GM06990 (cell line): ENCODE results near the gene LCN2.

Source experiments
- DNase-seq: peaks from one replicate; pipeline ENCODE4 v3.0.0-alpha.2; 2011; ENCODE audit not compliant: insufficient read length; ENCODE audit errors: extremely low read depth
- H3K27me3 ChIP-seq: replicated peaks from 2 replicates; pipeline ENCODE4 v1.6.0; 2011; ENCODE audit warnings: low read length; ENCODE audit not compliant: control insufficient read depth, insufficient read depth
- H3K36me3 ChIP-seq: 2 replicates; pipeline ENCODE4 v1.5.1; 2011; ENCODE audit warnings: low read length; ENCODE audit not compliant: control insufficient read depth, insufficient read depth
- H3K4me3 ChIP-seq: replicated peaks from 2 replicates; pipeline ENCODE4 v1.5.1; 2011; ENCODE audit warnings: low read depth, mild to moderate bottlenecking, control low read depth, low read length
- CTCF ChIP-seq: IDR thresholded peaks from 2 replicates; pipeline ENCODE4 v1.5.1; 2011; ENCODE audit warnings: low read length, control low read depth, mild to moderate bottlenecking, inconsistent platforms; ENCODE audit not compliant: insufficient read depth, poor library complexity, severe bottlenecking

Gene LCN2

DNA sequence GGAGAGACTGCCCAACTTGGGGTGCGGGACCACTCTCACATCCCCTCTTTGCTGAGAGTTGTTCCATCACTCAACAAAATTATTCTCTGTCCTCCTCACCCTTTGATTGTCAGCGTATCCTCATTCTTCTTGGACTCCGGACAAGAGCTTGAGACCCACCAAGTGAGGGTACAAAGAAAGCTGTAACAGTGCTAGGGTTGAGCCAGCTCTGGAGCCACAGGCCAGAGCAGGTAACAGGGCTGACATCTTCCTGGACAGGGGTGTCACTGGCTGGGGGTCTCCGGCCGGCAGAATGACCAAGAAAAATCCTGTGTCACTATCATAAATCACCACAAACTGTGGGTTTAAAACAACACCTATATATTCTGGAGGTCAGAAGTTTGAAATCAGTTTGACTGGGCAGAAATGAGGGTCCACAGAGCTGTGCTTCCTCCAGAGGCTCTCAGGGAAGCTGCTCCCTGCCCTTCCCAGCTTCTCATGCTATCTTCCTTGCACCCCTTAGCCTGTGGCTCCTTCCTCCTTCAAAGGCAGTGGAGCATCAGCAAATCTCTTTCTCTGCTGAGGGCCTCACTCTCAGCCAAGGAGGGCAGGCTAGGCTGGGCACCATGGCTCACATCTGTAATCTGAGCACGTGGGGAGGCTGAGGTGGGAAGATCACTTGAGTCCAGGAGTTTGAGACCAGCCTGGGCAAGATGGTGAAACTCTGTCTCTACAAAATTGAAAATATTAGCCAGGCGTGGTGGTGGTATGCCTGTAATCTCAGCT is 6.7 kb downstream of the LCN2 start:
- Histone ChIP-seq H3K36me3 (no peaks in the 10 kb centered on the region), H3K4me3 (no peak overlapping the region), H3K27me3 (no peaks in the 10 kb centered on the region)
- DNase-seq = no peak
- no peak for TF ChIP-seq CTCF

DNA sequence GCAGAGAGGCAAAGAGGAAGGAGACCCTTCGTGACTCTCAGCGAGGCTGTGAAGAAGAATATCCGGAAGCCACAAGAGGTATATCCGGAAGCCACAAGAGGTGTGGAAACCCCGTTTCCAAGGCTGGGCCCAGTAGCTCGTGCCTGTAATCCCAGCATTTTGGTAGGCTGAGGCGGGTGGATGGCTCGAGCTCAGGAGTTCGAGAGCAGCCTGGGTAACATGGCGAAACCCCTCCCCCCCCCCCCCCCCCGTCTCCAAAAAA is 10.2 kb downstream of the LCN2 start:
- H3K27me3 ChIP-seq = no peaks in the 10 kb centered on the region
- H3K4me3 ChIP-seq = peak overlapping the region; percentile 66
- TF ChIP-seq CTCF = no peak
- DNase-seq = peak; percentile 50
- peaks cover 6% of the 10 kb centered on the region for H3K36me3 ChIP-seq

DNA sequence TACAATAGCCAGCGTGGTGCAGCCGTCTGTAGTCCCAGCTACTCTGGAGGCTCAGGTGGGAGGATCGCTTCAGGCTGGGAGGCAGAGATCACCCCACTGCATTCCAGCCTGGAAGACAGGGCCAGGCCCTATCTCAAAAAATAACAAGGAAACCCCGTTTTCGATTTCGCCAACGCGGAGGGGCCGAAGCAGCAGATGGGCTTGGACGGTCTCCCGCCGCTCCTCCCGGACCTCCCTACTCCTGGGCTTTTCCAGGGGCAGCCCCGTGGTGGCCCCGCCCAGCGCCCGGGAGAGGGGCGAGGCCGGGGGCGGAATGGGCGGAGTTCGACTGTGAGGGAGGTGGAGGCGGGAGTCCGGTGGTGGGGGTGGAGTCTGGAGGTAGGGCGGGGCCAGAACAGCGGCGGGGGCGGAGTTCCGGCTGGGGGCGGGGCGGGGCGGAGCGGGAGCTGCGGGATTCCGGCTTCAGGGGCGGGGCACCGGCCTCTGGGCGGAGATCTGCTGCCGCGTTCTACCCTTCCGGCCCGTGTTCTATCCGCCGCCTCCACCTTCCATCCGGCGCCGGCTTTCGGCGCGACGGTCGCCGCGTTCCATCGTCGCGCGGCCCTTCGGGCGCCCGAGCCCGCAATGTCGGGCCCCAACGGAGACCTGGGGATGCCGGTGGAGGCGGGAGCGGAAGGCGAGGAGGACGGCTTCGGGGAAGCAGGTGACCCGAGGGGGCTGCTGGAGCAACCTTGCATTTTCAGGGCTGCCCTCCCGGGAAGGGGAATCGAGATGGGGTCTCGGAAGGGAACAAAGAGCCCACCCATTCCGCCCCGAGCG is 10.7 kb downstream of the LCN2 start, which contains the start of gene BBLN:
BBLN (plus strand) TSS at position 482 of the 819 bp plus-strand sequence; CDS start at position 625, 143 bp downstream.
- DNase-seq = peak; percentile 89
- Histone ChIP-seq H3K36me3 (peaks cover 6% of the 10 kb centered on the region), H3K4me3 (peak within 1 kb of the TSS; percentile 80), H3K27me3 (no peaks in the 10 kb centered on the region)
- TF ChIP-seq CTCF = no peak

- TF ChIP-seq CTCF = no peak
- peaks cover 6% of the 10 kb centered on the region for H3K36me3 ChIP-seq
- H3K4me3 ChIP-seq = peak overlapping the region; percentile 80
- no peak for DNase-seq
- no peaks in the 10 kb centered on the region for H3K27me3 ChIP-seq
These were observed 11.3 kb downstream of the LCN2 start for GRCh38 chr9:128160603-128160987.

- no peak for DNase-seq
- TF ChIP-seq CTCF = no peak
- Histone ChIP-seq H3K4me3 (peak overlapping the region; percentile 80), H3K36me3 (peaks cover 10% of the 10 kb centered on the region), H3K27me3 (no peaks in the 10 kb centered on the region)
These were observed 12.1 kb downstream of the LCN2 start for GRCh38 chr9:128161215-128161902.
